GM19328 (cell line): ENCODE measurements around the gene SMAD7.

Experiments used
- ATAC-seq: cut with Tn5 transposase; IDR thresholded peaks from one replicate; pipeline ENCODE4 v1.9.1; 2021; ENCODE audit warnings: mild to moderate bottlenecking, moderate library complexity; ENCODE audit not compliant: unreplicated experiment

SMAD7 gene

DNA sequence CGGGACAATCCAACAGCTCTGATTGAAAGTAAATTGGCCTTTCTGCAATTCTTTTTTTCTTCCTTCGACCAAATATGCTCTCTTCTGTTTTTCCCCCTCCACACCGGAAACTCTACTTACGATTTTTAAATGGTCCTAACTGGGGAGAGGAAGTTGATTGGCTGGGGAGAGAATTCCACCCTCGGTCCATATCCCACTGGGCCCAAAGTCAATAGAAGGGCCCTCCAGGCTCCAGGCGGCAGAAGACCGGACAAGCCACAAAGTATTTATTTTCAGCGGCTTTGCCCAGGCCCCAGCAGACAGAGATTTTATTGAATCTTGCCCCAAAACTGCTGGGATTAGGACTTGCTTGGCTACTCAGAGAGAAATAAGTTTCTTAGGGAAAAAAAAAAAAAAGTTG lies 37.1 kb upstream of the SMAD7 start:
- no peak for ATAC-seq

GRCh38 chr18:48986851-48987761 lies 36.3 kb upstream of the SMAD7 start:
- no peak for ATAC-seq

DNA sequence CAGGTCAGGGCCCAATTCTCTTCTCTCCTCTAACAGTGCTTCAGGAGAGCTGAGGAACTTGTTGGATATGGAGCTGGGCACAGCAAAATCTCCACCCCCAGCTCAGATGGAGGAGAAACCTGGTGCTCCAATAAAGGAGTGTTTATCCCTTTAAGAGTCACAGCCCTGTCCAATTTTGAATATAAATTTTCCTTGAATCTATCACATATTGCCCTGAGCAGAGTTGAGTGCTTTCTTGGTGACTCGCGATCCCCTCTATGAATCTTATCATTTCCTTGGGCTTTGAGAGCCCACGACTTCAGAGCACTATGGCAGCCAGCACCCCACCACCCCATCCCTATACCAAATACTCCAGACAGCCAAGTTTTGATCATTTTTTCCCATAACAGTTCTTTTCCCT lies 34.4 kb upstream of the SMAD7 start:
- ATAC-seq, result no peak

DNA sequence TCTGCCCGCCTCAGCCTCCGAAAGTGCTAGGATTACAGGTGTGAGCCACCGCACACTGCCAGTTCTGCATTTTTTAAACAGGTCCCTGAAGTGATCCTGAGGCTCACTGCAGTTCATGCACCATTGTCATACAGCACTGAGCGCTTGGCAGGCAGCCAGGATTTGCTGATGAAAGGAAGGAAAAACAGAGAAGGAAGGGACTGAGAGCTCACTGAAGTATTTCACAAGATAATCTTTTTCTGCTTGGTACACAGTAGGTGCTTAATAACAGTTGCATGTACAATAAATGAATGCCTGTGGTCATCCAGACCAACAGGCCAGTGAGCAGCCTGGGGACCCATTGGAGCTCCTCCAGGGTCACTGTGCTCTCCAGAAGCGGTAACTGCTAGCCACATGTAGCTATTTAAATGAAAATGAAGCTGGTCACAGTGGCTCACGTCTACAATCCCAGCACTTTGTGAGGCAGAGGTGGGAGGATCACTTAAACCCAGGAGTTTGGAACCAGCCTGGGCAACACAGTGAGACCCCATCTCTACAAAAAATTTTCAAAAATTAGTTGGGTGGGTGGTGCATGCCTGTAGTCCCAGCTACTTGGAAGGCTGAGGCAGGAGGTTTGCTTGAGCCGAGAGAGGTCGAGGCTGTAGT lies 33.1 kb upstream of the SMAD7 start:
- ATAC-seq, result no peak

GRCh38 chr18:48982266-48982665 lies 31.5 kb upstream of the SMAD7 start:
- no peak for ATAC-seq

DNA sequence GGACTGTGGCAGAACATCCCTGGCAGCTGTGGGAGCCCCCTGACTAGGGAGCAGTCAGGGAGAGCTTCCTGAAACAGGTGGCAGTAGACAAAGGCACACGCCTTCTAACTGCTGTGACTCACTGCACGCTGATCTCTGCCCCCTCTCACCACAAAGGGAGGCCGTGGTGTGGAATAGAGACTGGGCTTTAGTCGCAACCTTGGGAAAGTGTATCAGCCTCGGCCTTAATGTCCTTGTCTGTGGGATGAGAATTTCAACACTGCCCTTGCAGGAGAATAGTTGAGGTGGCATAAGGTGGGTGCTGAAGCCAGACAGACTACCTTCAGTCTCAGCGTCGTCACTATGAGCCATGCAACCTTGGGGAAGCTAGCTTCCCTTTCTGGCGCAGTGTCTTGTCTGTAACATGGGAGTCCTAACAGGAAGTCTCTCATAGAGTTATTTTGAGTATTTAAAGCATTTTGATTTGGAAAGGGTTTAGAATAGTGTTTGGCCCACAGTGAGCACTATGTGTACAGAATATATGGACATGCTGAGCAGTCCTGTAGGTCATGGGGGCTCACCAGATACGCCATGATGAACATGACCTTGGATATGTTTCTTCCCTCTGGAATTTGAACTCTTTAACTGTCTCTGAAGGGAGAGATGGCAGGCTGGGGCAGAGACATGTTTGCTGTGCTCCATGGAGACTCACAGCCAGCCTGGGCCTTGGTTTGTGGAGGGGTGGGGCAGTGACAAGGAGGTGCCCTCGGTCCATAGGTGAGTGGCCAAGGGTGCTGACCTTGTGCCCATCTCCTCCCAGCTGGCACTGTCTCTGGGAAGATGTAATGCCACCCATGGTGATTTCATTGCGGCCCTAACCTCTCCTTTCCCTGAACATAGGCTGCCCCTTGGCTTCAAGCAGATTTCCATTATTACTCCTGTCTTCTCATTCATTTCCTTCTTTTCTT lies 29.5 kb upstream of the SMAD7 start:
- no peak for ATAC-seq

GRCh38 chr18:48977914-48978313 lies 27.1 kb upstream of the SMAD7 start:
- ATAC-seq, result no peak

DNA sequence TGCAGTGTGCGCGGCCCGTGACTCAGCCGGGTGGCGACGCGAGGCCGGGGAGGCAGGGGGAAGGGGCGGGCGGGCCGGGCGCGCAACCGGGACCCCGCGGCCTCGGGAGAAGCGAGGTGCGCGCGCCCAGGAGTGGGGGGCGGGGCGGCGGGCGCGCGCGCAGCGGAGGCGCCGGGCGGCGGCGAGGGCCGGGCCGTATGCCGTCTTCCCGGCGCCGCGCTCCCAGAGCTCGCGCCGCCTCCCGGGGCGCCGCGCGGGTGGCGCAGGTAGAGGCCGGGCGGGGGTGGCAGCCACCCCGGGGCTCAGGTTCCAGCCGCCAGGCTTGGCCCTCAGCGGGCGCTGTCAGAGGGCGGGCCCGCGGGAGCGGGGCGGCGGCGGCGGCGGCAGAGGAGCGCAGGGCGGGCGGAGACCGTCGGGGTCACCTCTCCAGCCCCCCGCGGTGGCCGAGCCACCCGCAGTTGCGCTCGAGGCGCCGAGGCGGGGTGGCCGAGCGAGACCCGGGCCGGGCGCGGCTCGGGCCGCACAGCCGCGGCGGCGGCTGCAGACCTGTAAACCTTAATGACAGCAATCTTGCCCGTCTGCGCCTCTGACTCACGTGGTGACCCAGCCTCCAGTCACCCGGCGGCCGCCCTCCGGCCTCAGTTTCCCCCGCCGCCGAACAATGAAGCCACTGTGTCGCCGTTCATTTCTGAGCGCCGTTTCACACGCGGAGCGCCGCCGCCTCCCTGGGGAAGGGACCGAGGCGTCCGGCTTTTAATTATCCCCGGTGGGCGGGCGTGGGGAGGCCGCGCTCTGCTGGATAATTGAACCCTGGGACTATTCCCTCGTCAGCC lies 25.3 kb upstream of the SMAD7 start:
- ATAC-seq, result peak; percentile 73

DNA sequence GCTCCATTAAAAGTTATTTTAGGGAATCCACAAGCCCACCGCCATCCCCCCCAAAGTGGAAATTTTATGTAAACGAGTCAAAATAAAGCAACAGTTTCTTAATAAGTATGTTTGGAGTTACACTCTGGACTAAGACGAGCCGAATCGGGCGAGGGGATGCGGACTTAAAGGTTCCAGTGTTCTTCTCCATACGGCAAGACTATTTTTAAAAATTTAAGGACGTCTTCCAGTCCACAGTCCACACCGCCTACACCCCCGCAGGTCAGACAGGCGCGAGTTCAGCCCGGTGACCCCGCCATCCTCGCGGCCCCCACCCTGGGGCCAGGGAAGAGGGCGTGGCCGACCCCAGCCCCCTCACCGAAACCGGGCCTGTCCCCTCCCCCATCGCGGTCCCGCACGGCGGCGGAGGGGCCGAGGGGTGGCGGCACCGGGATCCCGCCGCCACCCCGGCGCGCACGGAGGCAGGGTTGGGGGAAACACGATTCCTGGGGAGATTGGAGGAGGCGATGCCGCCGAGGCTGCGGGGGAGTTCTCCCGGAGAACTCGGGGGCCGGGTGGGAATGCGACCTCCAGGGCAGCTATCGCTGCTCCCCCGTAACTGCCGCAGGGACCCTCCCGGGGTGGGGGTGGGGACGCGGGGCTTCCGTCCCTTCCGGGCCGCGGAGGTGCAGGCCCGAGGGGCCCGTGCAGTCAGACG lies 24.5 kb upstream of the SMAD7 start:
- ATAC-seq, result no peak

- no peak for ATAC-seq
Observed at GRCh38 chr18:48974304-48975119, 23.7 kb upstream of the SMAD7 start.

DNA sequence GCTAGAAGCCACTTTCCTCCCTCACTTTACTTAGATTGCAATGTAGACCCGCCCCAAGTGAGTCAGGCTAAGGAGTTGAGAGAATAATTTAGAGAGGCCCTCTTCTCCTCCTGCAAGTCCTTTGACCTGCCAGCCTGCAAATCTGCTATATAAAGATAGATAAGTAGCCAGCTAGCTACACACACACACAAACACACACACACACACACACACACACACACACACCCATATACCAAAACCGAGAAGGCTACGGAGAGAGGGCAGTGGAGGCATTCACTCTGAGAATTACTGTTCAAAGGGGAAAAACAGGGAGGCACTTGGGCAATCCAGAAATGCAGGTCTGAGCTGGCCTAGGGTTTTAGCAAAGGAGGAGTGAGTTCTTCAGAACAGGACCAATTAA lies 23.0 kb upstream of the SMAD7 start:
- no peak for ATAC-seq

DNA sequence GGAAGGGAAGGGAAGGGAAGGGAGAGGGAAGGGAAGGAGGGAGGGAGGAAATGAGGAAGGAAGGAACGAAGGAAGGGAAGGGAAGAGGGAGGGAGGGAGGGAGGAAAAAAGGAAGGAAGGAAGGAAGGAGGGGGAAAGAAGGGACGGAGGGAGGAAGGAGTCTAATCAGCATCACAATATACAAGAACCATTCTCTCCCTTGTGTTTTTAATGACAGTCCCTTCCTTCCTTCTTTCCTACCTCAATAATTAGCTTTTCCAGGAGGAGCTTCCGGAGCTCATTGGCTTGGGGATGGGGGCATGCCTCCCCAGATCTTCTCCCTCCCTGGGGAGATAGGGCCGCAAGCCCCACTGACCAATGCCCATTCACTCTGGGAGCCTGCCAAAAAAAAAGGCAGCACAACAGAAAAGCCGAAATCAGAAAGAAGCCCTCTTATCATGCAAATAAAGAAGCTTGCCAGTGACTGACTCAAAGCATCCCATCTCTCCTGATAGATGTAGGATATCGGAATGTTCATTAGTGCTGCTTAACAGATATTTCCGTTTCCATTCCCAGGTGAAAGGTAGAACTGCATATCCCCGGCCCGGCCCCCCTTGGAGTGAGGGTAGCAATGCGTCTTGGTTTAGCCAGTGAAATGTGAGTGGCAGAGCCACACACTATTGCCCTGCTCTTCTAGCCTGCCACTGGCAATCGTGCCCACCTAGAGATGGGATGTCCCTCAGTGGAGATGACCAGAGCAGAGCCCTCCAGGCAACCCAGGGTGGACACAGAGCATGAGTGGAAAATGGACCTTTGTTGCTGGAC lies 17.8 kb upstream of the SMAD7 start:
- no peak for ATAC-seq

GRCh38 chr18:48967545-48967944 lies 16.8 kb upstream of the SMAD7 start:
- no peak for ATAC-seq

DNA sequence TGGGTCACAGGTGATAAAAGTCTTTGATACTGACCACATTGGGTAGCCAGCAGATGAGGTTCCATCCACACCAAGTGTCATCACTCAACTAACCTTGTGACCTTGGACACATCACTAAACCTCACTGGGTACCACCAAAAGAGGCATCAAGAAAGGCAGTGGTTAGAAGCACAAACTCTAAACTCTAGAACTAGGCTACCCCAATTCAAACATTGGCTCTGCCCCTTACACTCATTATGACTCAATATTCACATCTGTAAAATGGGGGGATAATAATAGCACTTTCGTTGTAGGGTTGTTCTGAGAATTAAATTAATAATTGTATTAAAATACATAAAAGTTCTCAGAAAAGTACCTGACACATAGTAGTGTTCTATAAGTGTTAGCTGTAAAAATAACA lies 15.8 kb upstream of the SMAD7 start:
- ATAC-seq, result no peak

GRCh38 chr18:48963586-48964470 lies 13.1 kb upstream of the SMAD7 start:
- ATAC-seq, result no peak

- no peak for ATAC-seq
Observed at GRCh38 chr18:48962994-48963561, 12.3 kb upstream of the SMAD7 start.
